Brain microvascular endothelial cell (primary cell): ENCODE data around the gene FGGY.
"Not testable (repeated sequence)": the region's sequence is repeated elsewhere in the genome, so short reads cannot be mapped to it uniquely, and the experiment has no call there.

Experiments
- DNase-seq: peaks from one replicate; pipeline ENCODE4 v3.0.0-alpha.2; 2020
- H3K27ac ChIP-seq: fragments of 250-450 bp; sonication (Bioruptor Pico); 2 replicates; pipeline ENCODE4 v1.5.1; 2020; ENCODE audit warnings: mild to moderate bottlenecking, moderate library complexity
- H3K27me3 ChIP-seq: fragments of 250-450 bp; sonication (Bioruptor Pico); replicated peaks from 2 replicates; pipeline ENCODE4 v1.5.1; 2020; ENCODE audit warnings: mild to moderate bottlenecking
- H3K36me3 ChIP-seq: fragments of 250-450 bp; sonication (Bioruptor Pico); replicated peaks from 2 replicates; pipeline ENCODE4 v1.5.1; 2020; ENCODE audit warnings: mild to moderate bottlenecking
- H3K4me3 ChIP-seq: 2 replicates; pipeline ENCODE4 v1.5.1; 2011; ENCODE audit warnings: low read depth, mild to moderate bottlenecking, control low read depth, low read length, moderate library complexity
- CTCF ChIP-seq: IDR thresholded peaks from 2 replicates; pipeline ENCODE4 v1.5.1; 2011; ENCODE audit warnings: low read depth, mild to moderate bottlenecking, moderate library complexity, low read length, control low read depth, inconsistent platforms; ENCODE audit errors: missing control alignments
- in situ Hi-C: cut with HindIII; loops from 2 replicates; pipeline ENCODE4 v1.10.0; 2017; ENCODE audit warnings: low sequenced_read_pairs, low pct_ligation_motif_present

FGGY gene

GRCh38 chr1:59639266-59639665 is 342.4 kb downstream of the FGGY start:
- H3K27ac ChIP-seq, result no peak overlapping the region
- in situ Hi-C loops, result no loop called here
- H3K4me3 ChIP-seq, result no peak overlapping the region
- TF ChIP-seq CTCF, result no peak
- no peaks in the 10 kb centered on the region for H3K27me3 ChIP-seq
- no peaks in the 10 kb centered on the region for H3K36me3 ChIP-seq
- DNase-seq, result no peak

DNA sequence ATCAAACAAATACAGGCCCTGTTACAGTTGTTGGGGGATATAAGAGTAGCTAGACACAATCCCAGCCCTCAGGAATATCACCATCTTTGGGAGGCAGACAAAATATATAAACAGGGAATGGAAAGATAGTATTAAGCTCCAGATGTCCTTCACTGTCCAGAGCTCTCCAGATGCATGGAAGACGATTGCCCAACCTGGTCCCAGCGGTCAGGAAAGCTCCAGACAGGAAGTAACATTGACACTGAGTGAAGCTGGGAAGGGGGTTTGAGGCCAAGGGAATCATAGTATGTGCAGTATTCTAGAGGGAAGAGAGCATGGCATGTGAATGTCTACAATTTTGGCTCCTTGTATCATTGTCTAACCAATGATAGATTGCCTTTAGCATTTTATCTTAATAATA is 344.0 kb downstream of the FGGY start:
- no peak for TF ChIP-seq CTCF
- Histone ChIP-seq H3K4me3 (no peak overlapping the region), H3K36me3 (no peaks in the 10 kb centered on the region), H3K27ac (no peak overlapping the region), H3K27me3 (no peaks in the 10 kb centered on the region)
- no peak for DNase-seq
- in situ Hi-C loops, result no loop called here

- no peak overlapping the region for H3K4me3 ChIP-seq
- H3K27ac ChIP-seq, result no peak overlapping the region
- no peak for DNase-seq
- H3K36me3 ChIP-seq, result no peaks in the 10 kb centered on the region
- no peak for TF ChIP-seq CTCF
- in situ Hi-C loops, result no loop called here
- H3K27me3 ChIP-seq, result no peaks in the 10 kb centered on the region
Measured at GRCh38 chr1:59641836-59642235, 344.9 kb downstream of the FGGY start.

- in situ Hi-C loops, result no loop called here
- H3K36me3 ChIP-seq, result no peaks in the 10 kb centered on the region
- no peak for TF ChIP-seq CTCF
Measured at GRCh38 chr1:59643526-59643925, 346.6 kb downstream of the FGGY start.

GRCh38 chr1:59645893-59646292 is 349.0 kb downstream of the FGGY start:
- no peak overlapping the region for H3K4me3 ChIP-seq
- no peak for TF ChIP-seq CTCF
- in situ Hi-C loops, result no loop called here

More at GRCh38 chr1:59643526-59643925, 346.6 kb downstream of the FGGY start:
- Histone ChIP-seq H3K27ac (no peak overlapping the region), H3K27me3 (no peaks in the 10 kb centered on the region), H3K4me3 (no peak overlapping the region)
- no peak for DNase-seq

GRCh38 chr1:59653142-59653958 is 356.5 kb downstream of the FGGY start:
- H3K27me3 ChIP-seq, in situ Hi-C loops, DNase-seq: not testable (repeated sequence)

More at GRCh38 chr1:59645893-59646292, 349.0 kb downstream of the FGGY start:
- Histone ChIP-seq H3K36me3 (no peaks in the 10 kb centered on the region), H3K27ac (no peak overlapping the region), H3K27me3 (no peaks in the 10 kb centered on the region)
- DNase-seq, result no peak

More at GRCh38 chr1:59653142-59653958, 356.5 kb downstream of the FGGY start:
- H3K27ac ChIP-seq, H3K4me3 ChIP-seq, H3K36me3 ChIP-seq: not testable (repeated sequence)
